GM18909 (cell line): ENCODE data around the gene DBR1.

Source experiments
- ATAC-seq: cut with Tn5 transposase; IDR thresholded peaks from one replicate; pipeline ENCODE4 v1.9.1; 2021; ENCODE audit warnings: mild to moderate bottlenecking; ENCODE audit not compliant: unreplicated experiment, poor library complexity

DBR1 gene

DNA sequence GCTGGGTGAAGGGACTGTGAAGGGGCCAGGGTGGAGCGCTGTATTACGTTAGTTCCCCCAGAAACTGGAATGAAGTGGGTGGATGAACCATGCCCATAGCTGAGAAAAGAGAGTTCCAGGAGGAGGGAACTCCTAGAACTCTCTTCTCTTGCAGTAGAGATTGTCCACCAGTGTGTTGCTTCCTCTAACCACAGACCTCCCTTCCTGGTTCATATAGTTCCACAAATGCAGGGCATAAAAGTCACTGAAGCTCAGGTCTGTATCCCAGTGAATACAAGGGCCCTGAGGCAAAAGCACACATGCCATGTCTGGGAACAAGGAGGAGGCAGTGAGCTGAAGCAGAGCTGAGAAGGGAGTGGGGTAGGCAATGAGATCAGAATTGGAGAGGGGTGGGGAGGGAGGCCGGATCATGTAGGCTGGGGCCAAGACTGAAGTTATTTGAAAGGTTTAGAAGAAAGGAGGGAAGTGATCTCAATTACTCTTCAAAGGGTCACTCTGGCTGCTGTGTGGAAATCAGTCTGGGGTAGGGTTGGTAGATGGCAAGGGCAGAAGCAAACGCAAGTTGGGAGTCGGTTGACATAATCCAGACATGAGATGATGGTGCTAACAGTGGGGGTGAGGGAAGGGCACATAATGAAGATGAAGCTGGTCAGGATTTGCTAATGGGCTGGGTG is 49.0 kb downstream of the DBR1 start:
- ATAC-seq, result no peak

DNA sequence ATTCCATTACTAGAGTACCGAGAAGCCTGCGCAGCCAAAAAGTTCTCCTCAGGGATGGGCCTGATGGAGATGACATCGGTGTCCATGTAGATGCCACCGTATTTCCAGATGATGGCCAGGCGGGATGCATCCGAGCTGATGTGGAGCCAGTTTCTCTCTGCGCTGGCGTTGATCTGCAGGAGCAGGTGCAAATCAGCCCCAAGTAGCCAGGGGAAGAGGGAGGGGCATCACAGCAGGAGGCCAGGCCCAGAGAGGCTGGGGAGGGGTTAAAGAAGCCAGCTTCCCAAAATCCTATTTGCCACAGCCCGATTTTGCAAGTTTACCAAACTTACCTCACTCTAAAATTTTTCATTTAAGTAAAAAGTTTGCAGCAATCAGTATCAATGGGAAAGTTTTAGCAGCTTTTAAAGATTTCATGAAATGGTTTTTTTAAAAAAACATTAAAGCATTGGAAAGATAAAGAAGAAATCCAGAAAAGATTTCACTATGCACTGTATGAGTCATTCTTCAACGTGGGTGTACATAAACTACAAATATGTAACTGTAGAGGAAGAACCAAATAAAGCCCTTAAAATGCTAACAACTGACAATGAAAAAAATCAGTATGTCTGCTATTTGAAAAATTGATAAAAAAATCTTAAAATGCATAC is 49.9 kb downstream of the DBR1 start:
- ATAC-seq, result no peak

DNA sequence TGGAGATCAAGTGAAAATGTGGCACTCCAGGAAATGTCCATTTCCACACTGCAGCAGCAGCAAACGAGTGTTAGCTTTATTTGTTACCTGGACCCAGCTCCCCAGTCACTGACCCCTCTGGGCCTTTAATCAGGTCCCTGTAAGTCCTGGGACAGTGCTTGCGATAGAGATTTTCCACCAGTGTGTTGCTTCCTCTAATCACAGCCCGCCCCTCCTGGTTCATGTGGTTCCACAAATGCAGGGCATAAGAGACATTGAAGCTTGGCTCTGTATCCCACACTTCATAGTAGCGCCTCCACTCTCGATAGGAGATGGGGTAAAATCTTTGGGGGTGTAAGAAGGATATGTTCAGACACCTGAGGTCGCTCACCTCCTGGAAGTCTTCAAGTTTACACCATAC is 50.5 kb downstream of the DBR1 start:
- no peak for ATAC-seq

DNA sequence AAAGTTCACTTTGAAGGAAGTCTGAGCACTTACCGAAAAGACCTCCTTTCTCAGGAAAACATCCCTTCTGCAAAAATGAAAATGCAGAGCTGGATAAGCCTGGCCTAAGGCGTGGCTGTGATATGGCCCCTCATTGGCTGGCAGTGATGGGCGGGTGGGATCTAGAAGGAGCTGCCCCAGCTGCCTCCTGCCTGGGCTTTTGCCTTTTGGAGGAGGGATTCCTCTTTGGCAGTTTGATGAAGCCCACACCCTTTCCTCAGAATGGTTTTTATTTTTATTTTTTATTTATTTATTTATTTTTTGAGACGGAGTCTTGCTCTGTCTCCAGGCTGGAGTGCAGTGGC is 55.3 kb downstream of the DBR1 start:
- no peak for ATAC-seq

DNA sequence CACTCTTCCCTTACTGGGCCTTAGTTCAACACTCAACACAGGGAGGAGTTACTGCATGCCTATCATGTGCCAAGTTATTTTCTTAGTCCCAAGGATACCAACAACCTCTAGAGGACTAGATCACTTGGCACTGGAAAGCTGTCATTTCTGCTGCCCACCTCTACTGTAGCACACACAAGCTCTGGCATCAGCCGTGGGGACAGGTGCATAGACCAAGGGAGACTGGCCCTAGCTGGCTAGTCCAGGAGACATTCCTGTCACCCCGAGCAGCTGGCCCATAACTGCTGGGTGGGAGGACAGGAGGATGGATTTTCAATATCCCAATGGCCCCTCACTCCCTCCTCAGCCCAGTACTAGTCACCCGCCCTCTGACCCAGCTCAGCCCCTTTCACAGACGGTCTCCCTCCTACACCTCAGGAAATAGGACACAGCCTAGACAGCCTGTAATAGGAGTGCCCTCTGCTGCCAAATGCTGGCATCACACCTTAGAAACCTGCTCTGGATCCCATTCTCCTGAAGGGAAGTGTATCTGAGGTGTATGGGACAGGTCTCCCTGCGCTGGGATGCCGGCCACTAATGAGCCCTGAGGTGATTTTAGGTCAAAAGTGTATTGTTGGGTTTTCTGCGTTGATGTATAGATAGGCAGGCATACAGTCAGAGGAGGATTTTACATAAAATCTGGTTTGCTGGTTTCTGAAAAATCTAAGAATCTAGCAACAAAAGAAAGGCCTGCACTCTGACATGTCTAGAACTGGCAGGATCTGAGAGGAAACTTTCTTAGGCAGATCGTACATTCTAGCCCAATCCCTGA is 55.9 kb downstream of the DBR1 start:
- ATAC-seq, result peak; percentile 62

DNA sequence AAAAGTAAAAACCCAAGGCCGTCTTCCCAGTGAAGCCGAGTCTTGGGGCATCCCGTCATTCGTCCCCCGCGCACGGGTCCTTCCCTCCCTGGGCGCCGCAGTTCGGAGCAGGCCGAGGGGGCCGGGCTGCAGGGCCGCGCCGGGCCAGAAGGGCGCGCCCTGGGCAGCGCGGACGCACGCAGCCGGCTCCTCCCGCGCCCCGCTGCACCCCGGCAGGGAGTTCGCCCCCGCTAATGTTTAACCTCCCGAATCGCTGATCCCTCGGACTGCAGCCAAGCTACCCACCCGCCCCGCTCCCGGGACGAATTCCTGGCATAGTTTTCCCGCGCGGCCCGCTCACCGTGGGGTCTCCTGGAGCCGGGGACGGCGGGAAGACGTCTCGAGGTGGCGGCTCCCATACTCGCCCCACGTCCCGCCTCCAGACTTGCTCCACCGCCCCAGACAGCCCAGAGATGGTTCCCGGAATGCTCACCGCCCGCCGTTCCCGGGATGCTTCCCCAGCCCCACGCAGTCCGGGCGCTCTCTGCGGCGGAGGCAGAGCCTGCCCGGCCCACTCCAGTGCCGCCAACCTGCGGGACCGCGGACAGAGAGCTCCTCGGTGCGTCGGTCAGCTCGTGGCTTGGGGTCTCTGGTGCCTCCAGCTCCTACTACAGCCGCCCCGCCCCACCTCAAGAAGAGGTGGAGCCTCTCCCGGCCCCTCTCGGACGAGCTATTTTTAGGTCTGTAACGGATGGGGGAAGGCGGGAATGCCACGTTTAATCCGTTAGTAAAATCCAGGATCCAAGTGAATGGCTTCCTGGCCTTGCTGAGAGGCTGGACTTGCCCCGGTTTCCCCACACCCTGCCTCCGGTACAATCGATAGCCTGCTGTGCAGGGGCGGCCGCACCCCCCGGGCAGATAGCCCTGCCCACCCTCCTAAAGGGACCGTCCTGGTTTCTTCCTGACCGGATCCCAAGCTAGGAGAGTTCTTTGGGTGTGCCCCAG is 59.4 kb downstream of the DBR1 start, which contains the start of gene DZIP1L:
Gene DZIP1L (minus strand): TSS at position 621 of the 984 bp plus-strand sequence. CDS start 11,637 bp downstream, outside the sequence.
- ATAC-seq, result peak; percentile 89

DNA sequence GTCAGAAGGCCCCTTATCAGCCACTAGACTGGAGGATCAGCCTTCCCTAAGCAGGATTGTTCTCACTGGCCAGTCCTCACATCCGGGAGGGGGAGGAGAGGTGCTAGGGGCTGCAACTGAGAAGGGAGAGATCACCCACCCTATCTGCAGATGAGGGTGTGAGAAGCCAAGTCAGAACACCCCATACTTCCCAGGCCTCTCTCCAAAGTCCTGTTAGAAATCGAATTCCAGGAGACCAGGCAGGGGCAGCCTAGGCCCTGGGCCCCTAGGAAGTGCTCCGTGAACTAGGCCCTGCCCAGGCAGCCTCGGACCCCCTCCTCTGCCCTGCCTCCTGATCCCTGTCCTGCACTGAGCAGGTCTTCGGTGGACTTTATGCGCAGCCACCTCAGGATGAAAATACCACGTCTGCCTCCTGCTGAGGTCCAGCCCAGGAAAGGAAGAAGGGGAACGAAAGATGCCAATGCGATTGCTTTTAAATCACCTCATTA is 60.2 kb downstream of the DBR1 start:
- no peak for ATAC-seq

DNA sequence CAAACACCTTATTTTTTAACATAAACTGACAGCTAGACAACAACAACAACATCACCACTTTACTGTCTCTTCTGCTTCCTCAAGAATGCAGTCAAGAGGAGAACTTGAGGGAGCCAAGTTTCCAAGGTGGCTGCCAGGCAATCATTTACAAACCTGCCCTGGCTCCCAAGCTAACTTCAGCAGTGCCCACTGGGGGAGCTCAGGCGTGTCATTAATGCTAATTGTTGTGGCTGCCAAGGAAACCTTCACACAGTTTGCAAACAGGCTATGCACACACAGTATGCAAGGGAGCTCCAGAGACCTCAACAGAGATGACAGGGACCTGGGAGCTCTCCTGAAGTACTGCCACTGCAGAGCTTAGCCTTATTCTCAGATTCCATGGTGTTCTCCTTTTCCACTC is 61.4 kb downstream of the DBR1 start:
- ATAC-seq, result no peak

DNA sequence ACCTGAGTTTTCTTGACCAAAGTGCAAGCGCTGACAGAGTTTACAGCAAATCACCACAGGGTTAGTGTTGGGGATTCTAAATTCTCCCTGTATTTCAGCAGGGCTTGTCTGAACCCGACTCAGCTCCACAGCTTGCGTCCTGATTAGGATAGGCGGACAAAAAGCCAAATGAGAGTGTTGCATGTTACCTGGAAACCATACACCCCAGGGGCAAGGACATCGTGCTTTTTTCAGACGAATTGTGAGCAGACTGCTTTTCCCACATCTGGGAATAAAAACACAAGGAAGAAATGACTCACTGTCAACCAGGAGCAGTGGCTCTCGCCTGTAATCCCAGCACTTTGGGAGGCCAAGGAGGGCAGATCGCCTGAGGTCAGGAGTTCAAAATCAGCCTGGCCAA is 62.4 kb downstream of the DBR1 start:
- ATAC-seq, result no peak
